A673 (cell line): ENCODE measurements around the gene FGD4.

Source experiments
- CTCF ChIP-seq: fragments of 300-800, 200-600 bp; sonication (generic); conservative IDR thresholded peaks from 2 replicates; pipeline ENCODE4 v1.5.1; 2017; ENCODE audit warnings: low read depth, mild to moderate bottlenecking, antibody characterized with exemption, low read length, moderate library complexity, mixed read lengths
- EZH2 ChIP-seq: fragments of 200-600 bp; sonication (generic); IDR thresholded peaks from 2 replicates; pipeline ENCODE4 v1.6.1; 2017; ENCODE audit warnings: borderline replicate concordance, low read depth, mild to moderate bottlenecking, mixed read lengths, antibody characterized with exemption, low read length; ENCODE audit not compliant: poor library complexity, severe bottlenecking

GRCh38 chr12:32661706-32662105, 262.3 kb downstream of the FGD4 start:
- TF ChIP-seq CTCF (no peak), EZH2 (no peak)
